ENCODE results near the gene WEE2.

Gene WEE2

GRCh38 chr7:141709749-141710148 is 1.6 kb downstream of the WEE2 start:
- TF ChIP-seq CTCF (IDR thresholded peaks at IDR 0.05), result no peak

GRCh38 chr7:141710301-141710700 is 2.1 kb downstream of the WEE2 start:
- no peak for TF ChIP-seq CTCF (IDR thresholded peaks at IDR 0.05)

GRCh38 chr7:141712603-141713255 is 4.6 kb downstream of the WEE2 start:
- no peak for TF ChIP-seq CTCF (IDR thresholded peaks at IDR 0.05)

GRCh38 chr7:141713890-141714289 is 5.7 kb downstream of the WEE2 start:
- TF ChIP-seq CTCF (IDR thresholded peaks at IDR 0.05), result no peak

- no peak for TF ChIP-seq CTCF (IDR thresholded peaks at IDR 0.05)
These were observed 6.4 kb downstream of the WEE2 start for GRCh38 chr7:141714571-141714970.

- no peak for TF ChIP-seq CTCF (IDR thresholded peaks at IDR 0.05)
These were observed 6.9 kb downstream of the WEE2 start for GRCh38 chr7:141715018-141715417.

GRCh38 chr7:141715794-141716689 is 7.9 kb downstream of the WEE2 start:
- TF ChIP-seq CTCF (IDR thresholded peaks at IDR 0.05), result no peak
